GM06990 (cell line): Measurements from ENCODE around the gene BOD1.

Experiments
- DNase-seq: peaks from one replicate; pipeline ENCODE4 v3.0.0-alpha.2; 2011; ENCODE audit not compliant: insufficient read length; ENCODE audit errors: extremely low read depth
- H3K27me3 ChIP-seq: replicated peaks from 2 replicates; pipeline ENCODE4 v1.6.0; 2011; ENCODE audit warnings: low read length; ENCODE audit not compliant: control insufficient read depth, insufficient read depth
- H3K36me3 ChIP-seq: 2 replicates; pipeline ENCODE4 v1.5.1; 2011; ENCODE audit warnings: low read length; ENCODE audit not compliant: control insufficient read depth, insufficient read depth
- H3K4me3 ChIP-seq: replicated peaks from 2 replicates; pipeline ENCODE4 v1.5.1; 2011; ENCODE audit warnings: low read depth, mild to moderate bottlenecking, control low read depth, low read length
- TF ChIP-seq, protein P1 (sequence below): IDR thresholded peaks from 2 replicates; pipeline ENCODE4 v1.5.1; 2011; ENCODE audit warnings: low read length, control low read depth, mild to moderate bottlenecking, inconsistent platforms; ENCODE audit not compliant: insufficient read depth, poor library complexity, severe bottlenecking

The BOD1 gene

DNA sequence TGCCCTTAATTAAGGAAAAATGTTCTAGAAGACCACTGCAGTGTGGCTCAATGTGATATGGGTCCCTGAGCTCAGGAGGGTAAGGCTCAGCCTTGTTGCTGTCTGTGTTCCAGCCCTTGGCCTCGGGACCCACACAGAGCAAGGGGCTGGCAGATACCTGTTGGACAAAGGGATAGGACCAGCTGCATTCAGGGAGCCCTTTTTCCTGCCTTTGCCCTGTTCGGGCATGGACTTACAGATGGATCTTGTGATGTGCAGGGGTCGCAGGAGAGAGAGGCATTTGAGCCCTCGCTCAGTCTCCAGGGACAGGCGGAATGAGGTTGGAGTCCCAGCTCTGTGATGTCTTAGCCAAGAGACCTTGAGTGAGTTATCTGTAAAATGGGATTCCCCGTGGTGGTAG, 12.1 kb upstream of the BOD1 start:
- Histone ChIP-seq H3K4me3 (no peak overlapping the region), H3K36me3 (no peaks in the 10 kb centered on the region), H3K27me3 (no peaks in the 10 kb centered on the region)
- TF ChIP-seq, protein P1, sequence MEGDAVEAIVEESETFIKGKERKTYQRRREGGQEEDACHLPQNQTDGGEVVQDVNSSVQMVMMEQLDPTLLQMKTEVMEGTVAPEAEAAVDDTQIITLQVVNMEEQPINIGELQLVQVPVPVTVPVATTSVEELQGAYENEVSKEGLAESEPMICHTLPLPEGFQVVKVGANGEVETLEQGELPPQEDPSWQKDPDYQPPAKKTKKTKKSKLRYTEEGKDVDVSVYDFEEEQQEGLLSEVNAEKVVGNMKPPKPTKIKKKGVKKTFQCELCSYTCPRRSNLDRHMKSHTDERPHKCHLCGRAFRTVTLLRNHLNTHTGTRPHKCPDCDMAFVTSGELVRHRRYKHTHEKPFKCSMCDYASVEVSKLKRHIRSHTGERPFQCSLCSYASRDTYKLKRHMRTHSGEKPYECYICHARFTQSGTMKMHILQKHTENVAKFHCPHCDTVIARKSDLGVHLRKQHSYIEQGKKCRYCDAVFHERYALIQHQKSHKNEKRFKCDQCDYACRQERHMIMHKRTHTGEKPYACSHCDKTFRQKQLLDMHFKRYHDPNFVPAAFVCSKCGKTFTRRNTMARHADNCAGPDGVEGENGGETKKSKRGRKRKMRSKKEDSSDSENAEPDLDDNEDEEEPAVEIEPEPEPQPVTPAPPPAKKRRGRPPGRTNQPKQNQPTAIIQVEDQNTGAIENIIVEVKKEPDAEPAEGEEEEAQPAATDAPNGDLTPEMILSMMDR: no peak
- DNase-seq: no peak

DNA sequence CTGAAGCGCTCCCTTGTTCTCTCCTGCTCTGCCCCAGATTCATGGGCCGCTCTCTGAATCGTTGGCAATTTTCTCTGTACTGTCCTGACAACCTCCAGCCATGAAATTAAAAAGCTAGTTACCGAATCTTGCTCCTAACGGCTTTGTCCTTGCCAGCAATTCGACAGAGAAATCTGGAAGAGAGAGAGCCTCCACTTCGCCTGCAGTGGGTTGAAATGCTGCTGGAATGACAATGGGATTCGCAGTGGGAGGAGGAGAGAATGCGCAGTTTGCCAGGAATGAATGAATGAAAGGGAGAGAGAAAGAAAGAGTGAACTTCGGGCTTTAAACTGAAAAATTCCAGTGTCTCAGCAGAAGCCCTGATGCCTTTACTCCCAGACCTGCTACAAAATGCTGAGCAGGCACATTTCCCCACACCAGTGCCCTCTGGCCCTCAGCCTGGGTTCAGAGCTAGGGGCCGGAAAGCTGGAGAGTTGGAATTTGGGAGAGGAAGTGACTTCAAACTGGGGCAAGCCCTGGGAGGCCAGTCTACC, 11.5 kb upstream of the BOD1 start:
- no peaks in the 10 kb centered on the region for H3K36me3 ChIP-seq
- TF ChIP-seq, protein P1: no peak
- DNase-seq: no peak
- H3K4me3 ChIP-seq: no peak overlapping the region
- no peaks in the 10 kb centered on the region for H3K27me3 ChIP-seq

DNA sequence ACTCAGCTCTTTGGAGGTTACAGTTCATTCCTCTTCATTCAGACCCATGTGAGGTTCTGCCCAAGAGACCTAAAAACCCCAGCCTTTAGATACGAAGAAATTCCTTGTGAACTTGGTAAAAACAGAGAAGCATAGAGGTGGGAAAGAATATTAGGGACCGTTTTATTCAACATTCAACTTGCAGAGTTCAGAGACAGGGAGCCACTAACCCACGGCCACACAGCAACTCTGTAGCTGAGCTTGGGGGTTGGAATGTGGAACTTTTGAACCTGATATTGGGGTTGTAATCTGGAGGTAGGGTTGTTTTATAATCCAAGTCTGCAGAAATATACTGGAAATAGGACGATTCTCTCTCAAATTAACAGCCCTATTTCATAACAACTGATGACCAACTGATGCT, 10.8 kb upstream of the BOD1 start:
- no peak overlapping the region for H3K4me3 ChIP-seq
- TF ChIP-seq, protein P1: no peak
- H3K27me3 ChIP-seq: no peaks in the 10 kb centered on the region
- no peak for DNase-seq
- H3K36me3 ChIP-seq: no peaks in the 10 kb centered on the region

DNA sequence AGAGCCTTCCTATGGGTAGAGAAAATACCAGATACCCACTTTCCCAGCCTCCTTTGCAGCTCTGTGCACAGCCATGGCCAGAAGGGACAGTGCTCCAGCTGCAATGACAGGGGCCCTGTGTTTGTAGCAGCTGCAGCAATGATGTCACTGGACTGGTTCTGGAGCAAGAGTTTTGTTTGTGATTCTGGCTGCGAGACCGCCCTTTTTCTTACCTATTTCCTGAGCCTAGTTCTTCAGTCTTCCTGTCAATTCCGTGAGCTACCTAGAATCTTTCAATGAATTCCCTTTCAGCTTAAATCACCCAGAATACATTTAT, 10.0 kb upstream of the BOD1 start:
- Histone ChIP-seq H3K4me3 (no peak overlapping the region), H3K36me3 (no peaks in the 10 kb centered on the region), H3K27me3 (no peaks in the 10 kb centered on the region)
- no peak for DNase-seq
- TF ChIP-seq, protein P1: no peak

DNA sequence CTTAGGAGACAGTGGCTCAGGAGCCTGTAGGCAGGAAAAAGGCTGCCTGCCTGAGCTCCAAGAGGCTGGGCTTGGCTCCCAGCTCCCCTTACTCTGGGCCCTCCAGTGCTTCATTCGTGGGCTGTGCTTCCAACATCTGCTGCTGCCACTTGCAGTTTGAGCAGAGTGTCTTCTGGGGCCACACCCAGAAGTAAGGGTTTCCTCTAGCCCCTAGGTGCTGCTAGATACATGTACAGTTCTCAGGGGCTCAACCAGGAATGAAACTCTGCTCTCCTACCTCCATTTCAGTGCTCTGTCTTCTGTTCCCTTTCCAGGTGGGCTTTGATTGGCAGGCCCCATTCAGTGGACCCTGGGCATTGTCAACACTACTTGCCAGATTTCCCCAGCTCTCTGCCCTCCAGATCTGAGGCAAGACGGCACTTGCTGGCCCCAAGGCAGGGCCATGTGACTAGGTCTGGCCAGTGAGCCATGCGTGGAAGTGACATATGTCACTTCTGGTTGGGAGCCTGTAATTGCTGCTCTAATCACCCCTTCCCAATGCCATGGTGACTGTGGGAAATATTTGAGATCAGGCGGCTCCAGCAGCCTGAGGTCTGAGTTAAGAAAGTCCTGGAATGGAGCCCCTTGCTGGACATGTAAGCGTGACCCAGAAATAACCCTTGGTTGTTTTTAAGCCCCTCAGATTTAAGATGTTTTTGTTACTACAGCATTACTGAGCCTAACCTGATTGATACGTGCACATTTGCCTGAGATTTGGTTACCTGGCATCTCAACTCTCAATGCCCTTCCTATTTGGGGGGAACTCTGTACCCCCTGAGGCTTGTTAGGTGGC, 9.4 kb upstream of the BOD1 start:
- Histone ChIP-seq H3K4me3 (no peak overlapping the region), H3K36me3 (no peaks in the 10 kb centered on the region), H3K27me3 (no peaks in the 10 kb centered on the region)
- no peak for DNase-seq
- TF ChIP-seq, protein P1: peak; percentile 54
